SK-N-SH (cell line): Measurements from ENCODE around the gene PSPC1. TPM values are rescaled to one million over a fixed set of nuclear protein-coding genes. Genes with fewer than 3 reads are reported as not detected.

Source experiments
- CTCF ChIA-PET: fragments of 300-600, 350-600 bp; formaldehyde crosslinking; extraction: SDS; loops from one replicate; lab custom pipeline; 2021; lab: Yijun Ruan, JAX
- POLR2A ChIA-PET: fragments of 350-600 bp; sonication (Branson Sonifier 250); formaldehyde crosslinking; extraction: SDS; loops from one replicate; lab custom pipeline; 2020; ENCODE audit warnings: antibody characterized with exemption, inconsistent platforms; lab: Yijun Ruan, JAX
- DNase-seq: peaks from one replicate; pipeline ENCODE4 v3.0.0; 2012
- H2AFZ ChIP-seq: fragments of 200-600 bp; sonication (generic); 2 replicates; pipeline ENCODE4 v1.8.1; 2016; ENCODE audit warnings: antibody characterized with exemption, mild to moderate bottlenecking, low read depth
- H3F3A ChIP-seq: fragments of 200-600 bp; sonication (generic); replicated peaks from 2 replicates; pipeline ENCODE3; 2016; ENCODE audit warnings: antibody characterized with exemption, mild to moderate bottlenecking; ENCODE audit not compliant: insufficient read depth
- H3K27ac ChIP-seq, 2 experiments: fragments of 200-500 bp in 1 of 2; fragments of 200-600 bp in 1 of 2; sonication (Bioruptor generic) in 1 of 2; sonication (generic), shearing (Covaris generic) in 1 of 2; 2 replicates each; pipeline versions ENCODE4 v1.5.1 to v1.6.1; 2014 to 2016; ENCODE audit warnings: low read depth in 2 of 2, inconsistent platforms in 1 of 2, low read length in 1 of 2, mild to moderate bottlenecking in 1 of 2, mixed read lengths in 1 of 2
- H3K27me3 ChIP-seq: fragments of 200-600 bp; sonication (generic), shearing (Covaris generic); 2 replicates; pipeline ENCODE4 v1.6.1; 2016; ENCODE audit warnings: mixed run types; ENCODE audit not compliant: insufficient read depth
- H3K36me3 ChIP-seq, 2 experiments: fragments of 200-500 bp in 1 of 2; fragments of 200-600 bp in 1 of 2; sonication (Bioruptor generic) in 1 of 2; sonication (generic) in 1 of 2; replicated peaks in 1 of 2; 2 replicates each; pipeline versions ENCODE3 to v1.5.1; 2014 to 2016; ENCODE audit warnings: low read length in 1 of 2, mild to moderate bottlenecking in 1 of 2; ENCODE audit not compliant: insufficient read depth in 2 of 2, control insufficient read depth in 1 of 2
- H3K4me1 ChIP-seq, 2 experiments: fragments of 200-500 bp in 1 of 2; fragments of 200-600 bp in 1 of 2; sonication (Bioruptor generic) in 1 of 2; sonication (generic), shearing (Covaris generic) in 1 of 2; 2 replicates each; pipeline versions ENCODE4 v1.5.1 to v1.6.1; 2014 to 2016; ENCODE audit warnings: low read depth in 1 of 2, low read length in 1 of 2, mixed run types in 1 of 2; ENCODE audit not compliant: insufficient read depth in 2 of 2, control insufficient read depth in 1 of 2
- H3K4me2 ChIP-seq: fragments of 200-600 bp; sonication (generic), shearing (Covaris generic); 2 replicates; pipeline ENCODE4 v1.6.1; 2017; ENCODE audit warnings: mixed run types
- H3K4me3 ChIP-seq, 2 experiments: fragments of 200-500 bp in 1 of 2; fragments of 200-600 bp in 1 of 2; sonication (Bioruptor generic) in 1 of 2; sonication (generic), shearing (Covaris generic) in 1 of 2; 2 replicates each; pipeline versions ENCODE4 v1.5.1 to v1.8.1; 2014 to 2016; ENCODE audit warnings: low read depth in 2 of 2, inconsistent platforms in 1 of 2, low read length in 1 of 2, mild to moderate bottlenecking in 1 of 2, mixed read lengths in 1 of 2, moderate library complexity in 1 of 2
- H3K79me2 ChIP-seq: fragments of 200-600 bp; sonication (generic); 2 replicates; pipeline ENCODE4 v1.8.1; 2017; ENCODE audit warnings: mild to moderate bottlenecking; ENCODE audit not compliant: insufficient read depth
- H3K9ac ChIP-seq: fragments of 200-600 bp; sonication (generic); 2 replicates; pipeline ENCODE4 v1.6.1; 2017; ENCODE audit warnings: mixed run types
- H3K9me2 ChIP-seq: fragments of 200-600 bp; sonication (generic); 2 replicates; pipeline ENCODE4 v1.6.1; 2017; ENCODE audit warnings: mixed run types
- H3K9me3 ChIP-seq: fragments of 200-600 bp; sonication (generic); 2 replicates; pipeline ENCODE4 v1.6.1; 2017; ENCODE audit warnings: mixed run types, mild to moderate bottlenecking, moderate library complexity
- H4K20me1 ChIP-seq: fragments of 200-600 bp; sonication (generic); 2 replicates; pipeline ENCODE4 v1.6.1; 2017; ENCODE audit warnings: mild to moderate bottlenecking, mixed run types; ENCODE audit not compliant: insufficient read depth
- GATA2 ChIP-seq: sonication (generic); formaldehyde crosslinking; IDR thresholded peaks from 2 replicates; pipeline ENCODE4 v1.5.0; 2020; ENCODE audit warnings: mild to moderate bottlenecking, missing genetic modification reagents
- MXI1 ChIP-seq: IDR thresholded peaks from 2 replicates; pipeline ENCODE4 v1.6.1; 2012; ENCODE audit warnings: mild to moderate bottlenecking, low read depth, low read length, improper control_type of control experiment
- TAF1 ChIP-seq: IDR thresholded peaks from 2 replicates; pipeline ENCODE4 v1.6.1; 2012; ENCODE audit warnings: low read depth, mild to moderate bottlenecking, low read length, moderate library complexity, borderline replicate concordance
- TCF12 ChIP-seq: IDR thresholded peaks from 2 replicates; pipeline ENCODE4 v1.4.0; 2012
- WGBS: methylation state at CpG from one replicate; pipeline ENCODE4 v1.1.6; 2017; ENCODE audit warnings: low lambda C conversion rate; 5-methylcytosine and 5-hydroxymethylcytosine counted together
- polyA plus RNA-seq, 3 experiments: library from polyadenylated mRNA; depleted of rRNA; stranded (reverse); fragments of >200 nt; gene quantifications; 2 replicates each; pipeline ENCODE4 v1.2.3, GENCODE V29; 2012
- small RNA-seq, 7 experiments: library from RNA; depleted of rRNA; stranded (forward); fragments of <200 nt; gene quantifications; one replicate each; pipeline ENCODE3, GENCODE V24; 2012

PSPC1 gene
- polyA plus RNA-seq, 1 of the 3 experiments (the other 2 are of a cell fraction): 35.2 TPM

GRCh38 chr13:19658831-19659230 lies 123.9 kb downstream of the PSPC1 start:
- no peaks in the 10 kb centered on the region for H3K9me3 ChIP-seq
- H3K27ac ChIP-seq: peak overlapping the region in 1 of 2 experiments; percentile 62; a peak in 1 of 4 replicates
- no peaks in the 10 kb centered on the region for H3K9me2 ChIP-seq
- no peak overlapping the region for H3K4me2 ChIP-seq
- peaks cover 0 to 11% of the 10 kb centered on the region in 2 experiments; a peak in 1 of 4 replicates for H3K4me1 ChIP-seq
- ChIA-PET POLR2A (no interaction called here), CTCF (interaction anchor here (1.0 to 1.3 kb wide), 3 partner anchors 21 to 87 kb away, joined by 3 to 5 read pairs (median 3); no protein-coding TSS in a partner anchor)
- no peak overlapping the region for H2AFZ ChIP-seq
- H4K20me1 ChIP-seq: no peaks in the 10 kb centered on the region
- H3K9ac ChIP-seq: no peak overlapping the region
- no peak for DNase-seq
- H3K4me3 ChIP-seq: no peak overlapping the region
- peaks cover 18 to 40% of the 10 kb centered on the region in 2 experiments for H3K36me3 ChIP-seq
- no peak for TF ChIP-seq TAF1
- H3K27me3 ChIP-seq: no peaks in the 10 kb centered on the region
- H3F3A ChIP-seq: peaks cover 3% of the 10 kb centered on the region
- no peaks in the 10 kb centered on the region for H3K79me2 ChIP-seq

GRCh38 chr13:19657872-19658591 lies 124.7 kb downstream of the PSPC1 start:
- ChIA-PET CTCF (interaction anchor here (1.0 to 1.3 kb wide), 3 partner anchors 21 to 88 kb away, joined by 3 to 5 read pairs (median 3); no protein-coding TSS in a partner anchor), POLR2A (no interaction called here)
- Histone ChIP-seq H3K27me3 (no peaks in the 10 kb centered on the region), H3K9ac (no peak overlapping the region), H3K36me3 (peaks cover 15 to 41% of the 10 kb centered on the region in 2 experiments), H4K20me1 (no peaks in the 10 kb centered on the region), H3K9me3 (no peaks in the 10 kb centered on the region), H2AFZ (no peak overlapping the region), H3K4me2 (no peak overlapping the region), H3K4me3 (no peak overlapping the region), H3K4me1 (peaks cover 0 to 11% of the 10 kb centered on the region in 2 experiments; a peak in 1 of 4 replicates), H3K9me2 (no peaks in the 10 kb centered on the region), H3K27ac (peak overlapping the region in 1 of 2 experiments; percentile 62; a peak in 2 of 4 replicates), H3K79me2 (no peaks in the 10 kb centered on the region), H3F3A (peaks cover 3% of the 10 kb centered on the region)
- DNase-seq: peak; percentile 70
- WGBS: 53% methylated on average over 4 of the region's 4 CpGs
- TF ChIP-seq MXI1 (peak; percentile 48; the same call in 1 of the 2 replicates), TCF12 (no peak), GATA2 (peak; percentile 84)

Small RNA genes lying within 50 kb of the gene (small RNA-seq; reads per million reads assigned to genes)
- gene RN7SL166P: 0 reads per million in 7 experiments

Other genes starting within 250 kb of the PSPC1 start
- not detected in 2 replicates for gene TPTE2, start 221.4 kb downstream of the PSPC1 start, polyA plus RNA-seq (2012; rRNA removed)
- gene MPHOSPH8, start 149.3 kb downstream of the PSPC1 start, polyA plus RNA-seq (2012; rRNA removed): 11.1 and 13.0 TPM in 2 replicates
- gene ZMYM5, start 80.7 kb upstream of the PSPC1 start, polyA plus RNA-seq (2012; rRNA removed): 5.2 and 8.5 TPM in 2 replicates
- 11.5 and 15.8 TPM in 2 replicates for gene ZMYM2, start 175.8 kb upstream of the PSPC1 start, polyA plus RNA-seq (2012; rRNA removed)